MG63 (cell line): Measurements from ENCODE around the gene STOX2. TPM values are rescaled to one million over a fixed set of nuclear protein-coding genes. Genes with fewer than 3 reads are reported as not detected.

Experiments
- DNase-seq: peaks from one replicate; pipeline ENCODE4 v3.0.0-alpha.2; 2020
- H3K27me3 ChIP-seq: fragments of 250-450 bp; sonication (Bioruptor Pico); 2 replicates; pipeline ENCODE4 v1.5.1; 2020; ENCODE audit warnings: mild to moderate bottlenecking, moderate library complexity
- H3K36me3 ChIP-seq: fragments of 250-450 bp; sonication (Bioruptor Pico); 2 replicates; pipeline ENCODE4 v1.5.1; 2020; ENCODE audit warnings: mild to moderate bottlenecking, moderate library complexity
- H3K4me3 ChIP-seq: fragments of 250-450 bp; sonication (Bioruptor Pico); 2 replicates; pipeline ENCODE4 v1.5.1; 2020; ENCODE audit warnings: mild to moderate bottlenecking, moderate library complexity
- H3K9me3 ChIP-seq: fragments of 250-450 bp; sonication (Bioruptor Pico); 2 replicates; pipeline ENCODE4 v1.5.1; 2020; ENCODE audit warnings: mild to moderate bottlenecking, moderate library complexity
- total RNA-seq: library from RNA; depleted of rRNA; stranded (reverse); fragments of >200 nt; shearing (Covaris generic); gene quantifications from 2 replicates; pipeline ENCODE4 v1.2.3, GENCODE V29; 2014; ENCODE audit warnings: low replicate concordance

The STOX2 gene
- total RNA-seq, 1 experiment from 2014 or later, result 0.89 TPM

DNA sequence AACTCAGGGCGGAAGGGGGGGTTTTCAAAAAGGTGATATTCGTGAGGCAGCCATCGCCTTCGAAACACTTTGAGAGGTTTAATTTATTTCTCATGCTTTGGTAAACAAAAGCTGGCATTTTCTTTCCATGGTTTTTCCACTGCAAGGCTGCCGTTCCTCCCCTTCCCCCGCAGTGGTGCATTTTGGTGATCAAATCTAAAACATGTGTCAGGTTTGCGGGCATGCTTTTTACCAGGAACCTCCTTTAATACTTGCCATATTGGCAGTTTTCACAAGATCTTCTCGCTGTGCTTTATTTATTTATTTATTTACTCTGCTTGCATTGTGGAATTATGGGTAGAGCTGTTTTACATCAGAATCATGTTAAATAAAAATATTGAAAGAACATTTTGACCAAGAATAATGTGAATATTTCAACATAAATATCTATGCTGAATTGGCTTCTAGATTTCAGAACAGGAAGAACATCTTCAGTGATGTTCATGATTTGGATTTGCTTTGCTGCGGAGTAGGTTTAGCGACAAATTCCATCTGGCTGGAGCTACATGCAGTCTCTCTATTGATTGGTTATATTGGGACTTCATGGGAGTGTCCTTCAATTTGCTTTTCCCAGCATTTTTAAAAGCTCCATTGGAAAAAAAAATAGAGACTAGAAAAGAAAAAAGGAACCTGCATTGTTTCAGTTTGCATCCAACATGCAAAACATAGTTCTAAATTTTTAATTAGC lies 54.4 kb downstream of the STOX2 start:
- Histone ChIP-seq H3K4me3 (peak overlapping the region; percentile 25), H3K9me3 (no peaks in the 10 kb centered on the region), H3K27me3 (no peaks in the 10 kb centered on the region), H3K36me3 (no peaks in the 10 kb centered on the region)
- DNase-seq, result no peak

DNA sequence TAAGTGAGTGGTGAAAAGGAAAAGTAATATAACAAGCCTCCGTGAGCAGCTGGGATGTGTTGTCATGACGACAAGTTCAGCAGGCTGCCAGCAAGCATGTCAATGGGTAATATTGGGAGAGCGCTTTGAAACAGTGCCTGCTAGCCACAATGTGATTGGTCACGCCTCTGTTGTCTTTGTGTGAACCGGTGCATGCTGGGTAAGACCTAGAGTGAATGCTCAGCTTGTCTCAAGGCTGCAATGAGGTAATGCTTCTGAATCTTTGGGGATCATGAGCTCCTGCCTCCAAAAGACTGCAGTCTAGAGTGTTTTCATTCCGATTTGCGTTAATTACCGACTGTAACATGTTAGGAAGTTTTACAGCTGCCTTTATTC lies 54.9 kb downstream of the STOX2 start:
- H3K27me3 ChIP-seq, result no peaks in the 10 kb centered on the region
- H3K36me3 ChIP-seq, result no peaks in the 10 kb centered on the region
- H3K9me3 ChIP-seq, result no peaks in the 10 kb centered on the region
- DNase-seq, result peak; percentile 69
- H3K4me3 ChIP-seq, result peak overlapping the region; percentile 25

DNA sequence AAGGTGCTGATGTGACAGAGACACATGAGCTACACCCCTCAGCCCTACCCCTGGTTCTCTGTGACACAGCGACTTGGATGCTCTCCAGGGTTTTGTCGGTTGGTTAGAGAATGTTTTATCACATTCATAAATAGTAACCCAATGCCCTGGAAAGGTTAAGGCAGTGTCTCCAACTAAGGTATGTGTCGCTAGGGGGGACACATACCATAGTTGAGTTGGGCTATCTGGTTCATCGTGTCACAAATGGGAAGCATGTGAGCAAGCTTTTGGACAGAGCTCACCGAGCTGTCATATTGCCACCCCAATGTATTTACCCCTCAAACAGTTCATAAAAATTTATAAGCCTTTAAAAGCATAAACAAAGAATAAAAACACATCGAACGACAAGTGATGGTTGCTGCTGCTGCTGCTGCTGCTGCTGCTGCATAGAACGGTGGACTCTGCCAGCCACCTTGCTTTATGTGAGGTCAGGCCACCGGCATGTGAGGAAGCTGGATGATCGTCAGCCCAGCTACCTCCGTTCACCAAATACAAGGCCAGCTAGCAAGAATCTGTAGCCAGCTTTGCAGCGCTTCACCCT lies 55.9 kb downstream of the STOX2 start:
- Histone ChIP-seq H3K9me3 (no peaks in the 10 kb centered on the region), H3K4me3 (no peak overlapping the region), H3K27me3 (no peaks in the 10 kb centered on the region), H3K36me3 (no peaks in the 10 kb centered on the region)
- no peak for DNase-seq

DNA sequence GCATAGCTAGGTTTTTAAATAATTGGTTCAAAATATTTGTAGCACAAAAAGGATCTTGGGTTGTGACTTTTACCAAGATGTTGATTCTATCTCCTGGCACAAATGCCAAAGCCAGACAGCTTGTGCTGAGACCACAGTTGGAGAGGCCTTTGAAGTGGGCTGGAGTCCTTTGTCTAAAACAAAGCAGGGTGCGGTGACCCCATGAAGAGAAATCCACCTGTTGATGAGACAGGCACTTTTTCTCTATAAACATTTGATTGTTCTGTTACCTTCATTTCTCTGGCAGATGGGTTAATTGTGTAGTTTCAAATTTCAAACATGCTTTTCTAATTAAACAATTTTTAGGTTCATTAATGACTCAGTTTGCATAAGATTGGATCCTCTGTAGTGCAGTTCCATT lies 56.7 kb downstream of the STOX2 start:
- no peaks in the 10 kb centered on the region for H3K9me3 ChIP-seq
- H3K27me3 ChIP-seq, result no peaks in the 10 kb centered on the region
- no peaks in the 10 kb centered on the region for H3K36me3 ChIP-seq
- DNase-seq, result no peak
- no peak overlapping the region for H3K4me3 ChIP-seq

DNA sequence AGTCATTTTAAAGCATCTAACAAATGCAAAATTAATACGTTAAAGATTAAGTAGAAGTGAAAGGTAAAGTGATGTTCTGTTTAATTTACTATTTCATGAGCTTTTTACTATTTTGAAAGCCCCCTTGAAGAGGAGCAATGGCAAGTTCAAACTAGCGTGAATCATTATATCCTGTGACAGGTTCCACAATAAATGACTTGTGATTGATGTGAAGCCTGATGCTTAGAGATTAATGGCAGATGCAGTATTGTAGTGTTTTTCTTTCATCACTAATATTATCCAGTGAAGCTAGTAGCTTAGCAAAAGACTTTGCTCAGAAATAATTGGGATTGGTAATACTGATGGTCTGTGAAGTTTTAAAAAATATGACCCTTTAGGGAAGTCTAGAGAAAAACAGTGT lies 57.3 kb downstream of the STOX2 start:
- Histone ChIP-seq H3K4me3 (no peak overlapping the region), H3K27me3 (no peaks in the 10 kb centered on the region), H3K36me3 (no peaks in the 10 kb centered on the region), H3K9me3 (no peaks in the 10 kb centered on the region)
- no peak for DNase-seq

DNA sequence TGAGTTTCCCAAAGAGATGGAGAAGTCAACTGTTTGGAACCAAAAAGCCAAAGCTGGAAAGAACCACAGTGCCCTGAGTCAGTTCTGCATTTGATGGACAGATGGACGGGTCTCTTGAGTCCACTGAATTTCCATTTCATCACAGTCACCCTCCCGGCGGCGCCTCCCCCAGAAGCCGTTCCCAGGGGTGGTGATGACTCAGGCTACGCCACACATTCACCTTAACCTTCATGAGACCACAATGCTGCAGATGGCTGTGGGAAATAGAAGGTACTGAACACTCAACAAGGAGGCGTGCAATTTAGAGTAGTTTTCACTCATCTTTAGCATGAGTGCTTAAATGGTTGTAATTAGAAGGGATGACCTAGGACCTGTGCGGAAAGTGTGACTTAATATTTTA lies 61.3 kb downstream of the STOX2 start:
- H3K27me3 ChIP-seq, result no peaks in the 10 kb centered on the region
- no peak for DNase-seq
- H3K9me3 ChIP-seq, result no peaks in the 10 kb centered on the region
- H3K36me3 ChIP-seq, result no peaks in the 10 kb centered on the region
- H3K4me3 ChIP-seq, result no peak overlapping the region

DNA sequence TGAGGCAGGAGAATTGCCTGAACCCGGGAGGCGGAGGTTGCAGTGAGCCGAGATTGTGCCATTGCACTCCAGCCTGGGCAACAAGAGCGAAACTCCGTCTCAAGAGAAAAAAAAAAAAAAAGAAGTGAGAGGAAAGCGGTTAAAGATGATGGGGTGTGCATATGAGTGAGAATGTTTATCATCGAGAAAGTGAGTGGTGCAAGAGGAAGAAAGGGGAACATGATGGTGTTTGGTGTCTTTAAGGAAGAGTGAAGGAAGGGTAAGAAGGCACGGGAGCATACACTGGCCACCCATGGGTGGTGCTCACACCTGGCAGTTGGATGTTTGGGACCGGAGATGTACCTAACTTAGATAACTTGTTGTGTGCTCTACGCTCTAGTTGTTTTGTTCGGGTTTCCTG lies 62.2 kb downstream of the STOX2 start:
- no peak for DNase-seq
- Histone ChIP-seq H3K36me3 (no peaks in the 10 kb centered on the region), H3K4me3 (no peak overlapping the region), H3K27me3 (no peaks in the 10 kb centered on the region), H3K9me3 (no peaks in the 10 kb centered on the region)

DNA sequence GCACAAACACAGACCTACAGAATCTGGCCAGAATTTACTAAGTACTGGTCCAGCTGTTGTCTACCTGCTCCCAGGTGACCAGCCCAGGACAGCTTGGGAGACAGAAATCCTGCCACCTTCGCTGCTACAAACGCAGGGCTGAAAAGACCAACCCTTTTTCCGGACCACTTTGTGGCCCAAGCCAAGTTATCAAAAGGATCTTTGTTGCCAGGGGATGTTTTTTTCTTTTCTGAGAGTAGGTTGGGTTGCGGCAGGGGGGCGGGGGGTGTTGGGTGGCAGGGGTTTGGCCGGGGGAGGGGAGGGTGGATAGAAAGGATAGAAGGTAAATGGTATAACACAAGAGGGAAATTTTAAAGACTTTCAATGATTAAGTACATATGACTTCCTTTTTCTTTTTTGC lies 63.4 kb downstream of the STOX2 start:
- no peaks in the 10 kb centered on the region for H3K9me3 ChIP-seq
- H3K4me3 ChIP-seq, result no peak overlapping the region
- no peak for DNase-seq
- no peaks in the 10 kb centered on the region for H3K27me3 ChIP-seq
- no peaks in the 10 kb centered on the region for H3K36me3 ChIP-seq

DNA sequence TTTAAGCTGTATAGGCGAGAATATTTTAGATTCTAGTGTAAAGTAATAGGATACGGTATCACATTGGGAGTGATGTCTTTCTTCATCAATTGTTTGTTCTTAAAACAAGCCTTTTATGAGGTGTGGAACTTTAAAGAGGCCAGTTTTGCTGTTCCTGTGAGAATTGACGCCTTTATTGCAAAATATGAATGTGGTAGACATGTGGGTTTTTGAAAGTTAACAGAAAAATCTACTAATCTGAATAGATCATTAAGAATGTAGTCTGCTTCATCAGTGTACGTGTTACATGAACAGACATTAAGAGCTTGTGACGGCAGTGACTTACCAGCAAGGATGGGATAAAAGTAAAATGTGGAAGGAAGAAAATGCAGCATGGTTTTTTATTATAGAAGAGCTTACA lies 63.8 kb downstream of the STOX2 start:
- Histone ChIP-seq H3K36me3 (no peaks in the 10 kb centered on the region), H3K4me3 (no peak overlapping the region), H3K27me3 (no peaks in the 10 kb centered on the region), H3K9me3 (peaks cover under 1% of the 10 kb centered on the region; the same call in 1 of the 2 replicates)
- DNase-seq, result no peak

DNA sequence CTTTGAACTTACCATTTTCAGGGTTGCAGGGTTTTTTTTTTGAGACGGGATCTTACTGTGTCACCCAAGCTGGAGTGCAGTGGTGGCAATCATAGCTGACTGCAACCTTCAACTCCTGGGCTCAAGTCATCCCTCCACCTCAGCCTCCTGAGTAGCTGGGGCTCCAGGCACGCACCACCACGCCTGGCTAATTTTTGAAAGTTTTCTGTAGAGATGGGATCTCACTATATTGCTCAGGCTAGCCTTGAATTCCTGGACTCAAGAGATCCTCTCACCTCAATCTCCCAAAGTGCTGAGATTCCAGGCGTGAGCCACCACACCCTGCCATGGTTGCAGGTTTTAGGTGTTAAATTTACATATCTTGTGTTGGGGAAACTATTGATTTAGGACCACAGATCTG lies 64.5 kb downstream of the STOX2 start:
- Histone ChIP-seq H3K27me3 (no peaks in the 10 kb centered on the region), H3K36me3 (no peaks in the 10 kb centered on the region), H3K9me3 (peaks cover 6% of the 10 kb centered on the region), H3K4me3 (no peak overlapping the region)
- DNase-seq, result no peak

DNA sequence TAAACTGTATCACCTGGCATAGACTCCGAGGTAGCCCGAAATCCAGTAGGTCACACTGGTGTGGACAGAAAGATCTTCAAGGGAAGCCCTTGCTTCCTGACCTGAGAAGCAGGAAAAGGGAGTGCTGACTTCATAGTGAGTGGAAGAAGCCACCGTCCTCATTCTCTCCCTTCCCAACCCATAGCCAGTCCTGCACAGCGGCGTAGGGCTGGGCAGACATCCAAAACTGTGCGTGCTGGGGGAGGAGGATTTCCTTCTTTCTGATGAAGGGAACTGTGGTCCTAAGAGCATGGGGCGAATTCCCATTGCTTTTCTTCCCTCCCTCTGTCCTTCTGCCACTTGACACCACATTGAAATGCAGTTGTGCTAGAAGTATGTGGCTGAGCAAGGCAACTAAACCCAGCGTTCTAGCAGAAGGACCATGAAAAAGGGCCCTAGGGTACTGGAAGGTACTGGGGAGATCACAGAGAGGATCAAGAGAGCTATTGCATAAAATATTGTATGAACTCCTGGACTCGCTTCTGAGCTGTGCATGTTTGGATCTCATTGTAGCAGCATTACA lies 66.9 kb downstream of the STOX2 start:
- H3K9me3 ChIP-seq, result peaks cover 10% of the 10 kb centered on the region
- H3K27me3 ChIP-seq, result no peaks in the 10 kb centered on the region
- no peak overlapping the region for H3K4me3 ChIP-seq
- DNase-seq, result no peak
- H3K36me3 ChIP-seq, result no peaks in the 10 kb centered on the region

DNA sequence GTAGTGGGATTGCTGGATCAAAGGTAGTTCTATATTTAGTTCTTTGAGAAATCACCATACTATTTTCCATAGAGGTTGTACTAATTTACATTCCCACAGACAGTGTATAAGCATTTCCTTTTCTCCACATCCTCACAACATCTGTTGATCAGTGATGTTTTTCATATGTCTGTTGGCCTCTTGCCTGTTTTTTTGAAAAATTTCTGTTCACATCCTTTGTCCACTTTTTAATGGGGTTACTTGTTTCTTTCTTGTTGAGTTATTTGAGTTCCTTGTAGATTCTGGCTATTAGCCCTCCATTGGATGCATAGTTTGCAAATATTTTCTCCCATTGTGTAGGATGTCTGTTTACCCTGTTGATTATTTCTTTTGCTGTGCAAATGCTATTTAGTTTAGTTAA lies 72.6 kb downstream of the STOX2 start:
- no peak overlapping the region for H3K4me3 ChIP-seq
- no peak for DNase-seq
- no peaks in the 10 kb centered on the region for H3K27me3 ChIP-seq
- H3K36me3 ChIP-seq, result no peaks in the 10 kb centered on the region
- H3K9me3 ChIP-seq, result peaks cover 10% of the 10 kb centered on the region

DNA sequence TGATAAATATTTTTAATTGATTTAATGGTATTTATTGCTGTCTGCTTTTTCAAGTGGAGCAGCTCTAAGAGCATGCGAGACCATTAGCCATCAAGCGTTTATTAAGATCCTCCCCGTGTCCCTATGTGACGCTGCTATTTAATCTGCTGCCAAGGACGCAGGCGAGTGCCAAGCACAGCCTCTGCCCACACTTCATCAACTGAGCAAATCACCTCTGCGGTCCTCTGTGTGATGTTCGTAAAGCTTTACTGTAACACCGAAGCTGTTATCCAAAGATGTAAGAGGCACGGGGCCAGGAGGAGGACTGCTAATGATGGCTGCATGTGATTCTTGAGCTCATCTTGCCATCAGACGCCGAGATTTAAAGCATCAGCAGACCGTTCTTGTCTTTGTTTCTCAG lies 79.5 kb downstream of the STOX2 start:
- Histone ChIP-seq H3K4me3 (no peak overlapping the region), H3K36me3 (no peaks in the 10 kb centered on the region), H3K27me3 (no peaks in the 10 kb centered on the region), H3K9me3 (no peaks in the 10 kb centered on the region)
- no peak for DNase-seq

DNA sequence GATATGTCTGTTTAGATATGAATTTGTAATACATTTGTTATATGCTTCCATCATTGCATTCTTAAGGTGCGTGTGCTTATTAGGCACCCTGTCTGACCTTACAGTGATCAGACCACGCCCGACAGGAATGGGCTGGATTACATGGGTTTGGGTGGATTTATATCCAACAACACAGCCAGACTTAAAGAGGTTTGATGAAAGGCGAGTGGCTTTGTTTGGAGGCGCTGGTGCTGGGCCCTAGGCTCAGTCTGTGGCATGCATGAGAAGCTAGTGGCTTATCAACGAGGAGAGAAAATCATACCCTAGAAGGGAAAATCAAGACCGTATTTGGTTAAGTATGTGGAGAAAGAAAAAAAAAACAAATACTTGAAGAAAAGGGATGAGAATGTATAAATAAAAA lies 80.7 kb downstream of the STOX2 start:
- no peak for DNase-seq
- no peaks in the 10 kb centered on the region for H3K27me3 ChIP-seq
- no peaks in the 10 kb centered on the region for H3K9me3 ChIP-seq
- no peaks in the 10 kb centered on the region for H3K36me3 ChIP-seq
- no peak overlapping the region for H3K4me3 ChIP-seq

DNA sequence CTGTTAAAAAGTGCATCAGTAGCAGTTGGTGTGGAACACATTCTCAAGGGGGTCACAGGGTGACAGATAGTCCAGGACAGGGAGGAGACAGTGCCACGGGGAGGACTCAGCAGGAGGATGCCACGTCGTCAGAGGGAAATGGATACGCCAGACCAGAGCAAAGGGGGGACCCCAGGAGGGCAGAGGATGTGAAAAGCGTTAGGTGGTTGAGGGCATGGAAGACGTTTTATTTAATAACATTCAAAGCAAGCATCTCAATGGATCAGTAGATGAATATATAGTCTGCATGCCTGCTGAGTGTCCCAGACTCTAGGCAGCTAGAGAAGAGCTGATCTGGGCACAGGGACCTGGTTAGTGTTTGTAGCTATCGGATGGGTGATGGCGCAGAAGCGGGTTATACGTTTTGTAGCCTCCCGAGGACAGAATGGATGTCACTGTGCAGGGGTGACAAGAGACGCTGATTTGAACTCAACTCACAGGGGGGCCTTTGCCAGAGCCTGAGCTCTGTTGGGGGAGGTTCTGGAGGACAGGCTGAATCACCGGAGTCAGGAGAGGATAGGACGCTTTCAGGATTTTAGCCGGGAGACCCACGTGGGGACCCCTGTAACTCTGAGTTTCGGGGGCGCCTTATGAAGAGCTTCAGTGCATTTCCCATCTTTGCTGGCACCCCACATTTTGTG lies 81.3 kb downstream of the STOX2 start:
- DNase-seq, result no peak
- H3K4me3 ChIP-seq, result no peak overlapping the region
- no peaks in the 10 kb centered on the region for H3K27me3 ChIP-seq
- H3K9me3 ChIP-seq, result no peaks in the 10 kb centered on the region
- H3K36me3 ChIP-seq, result no peaks in the 10 kb centered on the region

DNA sequence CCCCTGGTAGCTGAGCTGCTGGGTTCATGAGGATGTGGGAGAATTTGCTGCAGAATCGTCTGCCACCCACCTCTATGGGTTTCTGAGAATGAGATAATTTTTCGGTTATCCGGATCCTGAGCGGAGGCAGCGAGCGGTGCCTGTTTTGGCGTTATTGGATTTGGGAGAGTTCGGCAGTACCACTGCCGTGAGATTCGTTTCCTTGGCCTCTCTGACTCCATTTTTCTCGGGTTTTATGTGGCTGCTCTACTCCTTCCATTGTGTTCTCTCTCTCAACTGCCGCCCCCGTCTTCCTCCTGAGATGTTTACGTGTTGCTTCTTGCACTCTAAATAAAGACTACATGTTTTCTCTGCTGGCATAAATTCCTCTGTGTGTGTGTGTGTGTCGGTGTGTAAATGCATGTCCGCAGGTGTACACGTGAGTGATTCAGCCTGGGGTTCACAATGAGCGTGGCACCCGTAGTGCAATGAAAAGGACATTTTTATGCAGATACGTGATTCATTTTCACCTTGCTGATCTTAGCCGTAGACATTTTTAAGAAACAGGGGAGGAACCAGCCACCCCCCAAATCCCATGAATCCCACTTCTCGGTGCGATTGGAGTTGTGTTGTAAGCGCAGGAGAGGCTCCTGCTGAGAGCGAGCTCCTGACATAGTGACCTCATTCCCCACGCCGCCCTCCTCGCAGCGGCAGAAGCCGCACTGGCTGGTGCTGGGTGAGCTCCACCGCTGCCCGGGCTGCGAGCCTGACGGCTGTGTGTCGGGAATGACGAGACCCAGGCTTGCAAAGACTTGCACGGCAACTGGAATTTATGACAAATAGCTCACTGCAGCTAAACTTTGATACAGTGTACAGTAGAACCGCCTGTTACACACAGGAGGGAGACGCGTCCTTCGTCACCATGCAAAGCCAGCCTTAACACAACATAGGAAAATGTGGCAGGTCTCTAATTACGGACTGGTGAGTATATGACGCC lies 82.2 kb downstream of the STOX2 start:
- DNase-seq, result peak; percentile 88
- no peaks in the 10 kb centered on the region for H3K36me3 ChIP-seq
- H3K27me3 ChIP-seq, result no peaks in the 10 kb centered on the region
- H3K4me3 ChIP-seq, result peak overlapping the region; percentile 45
- no peaks in the 10 kb centered on the region for H3K9me3 ChIP-seq

DNA sequence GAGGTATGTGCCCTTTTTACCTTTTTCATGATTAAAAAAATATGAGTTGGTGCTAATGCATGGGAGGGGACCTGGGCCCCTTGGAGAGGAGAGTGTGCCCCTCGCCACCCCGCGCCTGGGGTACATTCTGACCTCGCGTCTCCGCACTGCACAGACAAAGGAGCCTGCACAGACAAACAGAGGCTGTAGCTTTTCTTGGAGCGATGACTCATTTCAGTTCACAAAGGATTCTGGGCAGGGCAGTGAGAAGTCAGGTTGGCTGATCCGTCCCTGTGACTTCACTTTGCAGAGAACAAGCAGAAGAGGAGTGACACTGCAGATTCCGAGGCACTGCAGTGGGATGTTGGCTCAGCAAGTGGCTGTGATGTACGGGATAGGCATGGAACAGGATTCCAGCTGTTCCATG lies 82.9 kb downstream of the STOX2 start:
- no peaks in the 10 kb centered on the region for H3K36me3 ChIP-seq
- DNase-seq, result peak; percentile 77
- no peaks in the 10 kb centered on the region for H3K9me3 ChIP-seq
- H3K4me3 ChIP-seq, result peak overlapping the region; percentile 45
- no peaks in the 10 kb centered on the region for H3K27me3 ChIP-seq
